ENCODE measurements around the gene ANKMY1.

GRCh38 chr2:240539906-240540305, 17.9 kb downstream of the ANKMY1 start:
- TF ChIP-seq CTCF (conservative IDR thresholded peaks at IDR 0.05; ENCODE audit: low read length) = no peak
- no peak for TF ChIP-seq EZH2phosphoT487 (IDR thresholded peaks at IDR 0.05; ENCODE audit: borderline replicate concordance)
